ENCODE measurements around the gene GFOD1. TPM values are rescaled to one million over a fixed set of nuclear protein-coding genes. Genes with fewer than 3 reads are reported as not detected.

Gene GFOD1
- total RNA-seq, 1 experiment from 2014 or later: 6.1 TPM

GRCh38 chr6:13468839-13469238, 18.6 kb downstream of the GFOD1 start:
- no peak overlapping the region for H3K27ac ChIP-seq (ENCODE audit: insufficient read length, low read depth, low read length)
- H3K79me1 ChIP-seq (ENCODE audit: insufficient read depth, low read depth, low read length, poor library complexity, severe bottlenecking): no peaks in the 10 kb centered on the region
- H3K27me3 ChIP-seq (ENCODE audit: insufficient read depth, low read length): no peaks in the 10 kb centered on the region
- no peak for DNase-seq
- no peak overlapping the region for H2BK5ac ChIP-seq (ENCODE audit: insufficient read length, low read length)
- no peak overlapping the region for H2AFZ ChIP-seq (ENCODE audit: low read length)
- no peak overlapping the region for H4K91ac ChIP-seq (ENCODE audit: insufficient read length, low read depth, low read length)
- WGBS (ENCODE audit: extremely low coverage, insufficient read length, low lambda C conversion rate): no CpG with 5 or more reads among the region's 1 CpG
- H3K4ac ChIP-seq (ENCODE audit: low read depth, low read length): no peak overlapping the region
- peaks cover 0 to 2% (median 0%) of the 10 kb centered on the region in 3 experiments; a peak in 2 of 7 replicates for H3K36me3 Mint-ChIP-seq (ENCODE audit: insufficient read depth in 1 of 3, low read depth in 3 of 3)
- no peak overlapping the region for H2BK12ac ChIP-seq (ENCODE audit: insufficient read length, low read depth, low read length)
- no peak overlapping the region for H3K23ac ChIP-seq (ENCODE audit: insufficient read length, low read depth, low read length)
- H3K79me2 ChIP-seq (ENCODE audit: insufficient read depth, low read length): no peaks in the 10 kb centered on the region
- H3T11ph ChIP-seq (ENCODE audit: low read length): no peak overlapping the region
- no peaks in the 10 kb centered on the region for H3K23me2 ChIP-seq (ENCODE audit: insufficient read length, low read depth, low read length, poor library complexity, severe bottlenecking)
- no peak overlapping the region for H3K4me3 Mint-ChIP-seq
- H3K4me1 Mint-ChIP-seq: peaks cover 27 to 37% of the 10 kb centered on the region in 2 experiments
- H3K9me3 ChIP-seq (ENCODE audit: control insufficient read depth, low read depth, low read length): no peaks in the 10 kb centered on the region
- H3K9me3 Mint-ChIP-seq: no peaks in the 10 kb centered on the region
- H3K18ac ChIP-seq (ENCODE audit: insufficient read length, low read depth, low read length): no peak overlapping the region
- no peak overlapping the region for H3K9ac ChIP-seq (ENCODE audit: extremely low read depth, insufficient read length, low read length)
- H2BK120ac ChIP-seq (ENCODE audit: low read depth, low read length, poor library complexity, severe bottlenecking): no peak overlapping the region
- H4K5ac ChIP-seq (ENCODE audit: insufficient read length, low read depth, low read length): no peak overlapping the region
- no peaks in the 10 kb centered on the region for H4K20me1 ChIP-seq (ENCODE audit: control insufficient read depth, insufficient read depth, insufficient read length)
- TF ChIP-seq, protein P1, sequence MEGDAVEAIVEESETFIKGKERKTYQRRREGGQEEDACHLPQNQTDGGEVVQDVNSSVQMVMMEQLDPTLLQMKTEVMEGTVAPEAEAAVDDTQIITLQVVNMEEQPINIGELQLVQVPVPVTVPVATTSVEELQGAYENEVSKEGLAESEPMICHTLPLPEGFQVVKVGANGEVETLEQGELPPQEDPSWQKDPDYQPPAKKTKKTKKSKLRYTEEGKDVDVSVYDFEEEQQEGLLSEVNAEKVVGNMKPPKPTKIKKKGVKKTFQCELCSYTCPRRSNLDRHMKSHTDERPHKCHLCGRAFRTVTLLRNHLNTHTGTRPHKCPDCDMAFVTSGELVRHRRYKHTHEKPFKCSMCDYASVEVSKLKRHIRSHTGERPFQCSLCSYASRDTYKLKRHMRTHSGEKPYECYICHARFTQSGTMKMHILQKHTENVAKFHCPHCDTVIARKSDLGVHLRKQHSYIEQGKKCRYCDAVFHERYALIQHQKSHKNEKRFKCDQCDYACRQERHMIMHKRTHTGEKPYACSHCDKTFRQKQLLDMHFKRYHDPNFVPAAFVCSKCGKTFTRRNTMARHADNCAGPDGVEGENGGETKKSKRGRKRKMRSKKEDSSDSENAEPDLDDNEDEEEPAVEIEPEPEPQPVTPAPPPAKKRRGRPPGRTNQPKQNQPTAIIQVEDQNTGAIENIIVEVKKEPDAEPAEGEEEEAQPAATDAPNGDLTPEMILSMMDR (conservative IDR thresholded peaks at IDR 0.05): no peak
- no peak overlapping the region for H2BK20ac ChIP-seq (ENCODE audit: low read depth, low read length, poor library complexity, severe bottlenecking)
- no peak overlapping the region; a peak in 1 of 7 replicates for H3K27ac Mint-ChIP-seq
- H3K56ac ChIP-seq (ENCODE audit: insufficient read length, low read depth, low read length): no peak overlapping the region
- H2AK5ac ChIP-seq (ENCODE audit: insufficient read length, low read length): no peak overlapping the region
- no peaks in the 10 kb centered on the region for H3K27me3 Mint-ChIP-seq (ENCODE audit: low read depth)
- H2BK15ac ChIP-seq (ENCODE audit: low read depth, low read length): no peak overlapping the region
- H3K4me1 ChIP-seq (ENCODE audit: insufficient read depth, low read length): peaks cover 15% of the 10 kb centered on the region; the same call in 1 of the 2 replicates
- no peak overlapping the region for H3K14ac ChIP-seq (ENCODE audit: insufficient read depth, low read length)
- H4K8ac ChIP-seq (replicated peaks; ENCODE audit: insufficient read length, low read depth, low read length): no peak overlapping the region
- no peak overlapping the region for H3K4me2 ChIP-seq (ENCODE audit: insufficient read depth, insufficient read length, low read length)
